Mammary microvascular endothelial cell (primary cell): ENCODE measurements around the gene PNPLA2. TPM values are rescaled to one million over a fixed set of nuclear protein-coding genes. Genes with fewer than 3 reads are reported as not detected.

Experiments
- total RNA-seq: library from RNA; depleted of rRNA; stranded (reverse); fragments of >200 nt; gene quantifications from 2 replicates; pipeline ENCODE4 v1.2.3, GENCODE V29; 2015

Gene PNPLA2
- 20.4 and 22.6 TPM in 2 replicates for total RNA-seq

GRCh38 chr11:818396-819128 lies at the start of gene PNPLA2:
PNPLA2 (plus strand) TSS chr11:818914; CDS start chr11:819719, 805 bp downstream.

DNA sequence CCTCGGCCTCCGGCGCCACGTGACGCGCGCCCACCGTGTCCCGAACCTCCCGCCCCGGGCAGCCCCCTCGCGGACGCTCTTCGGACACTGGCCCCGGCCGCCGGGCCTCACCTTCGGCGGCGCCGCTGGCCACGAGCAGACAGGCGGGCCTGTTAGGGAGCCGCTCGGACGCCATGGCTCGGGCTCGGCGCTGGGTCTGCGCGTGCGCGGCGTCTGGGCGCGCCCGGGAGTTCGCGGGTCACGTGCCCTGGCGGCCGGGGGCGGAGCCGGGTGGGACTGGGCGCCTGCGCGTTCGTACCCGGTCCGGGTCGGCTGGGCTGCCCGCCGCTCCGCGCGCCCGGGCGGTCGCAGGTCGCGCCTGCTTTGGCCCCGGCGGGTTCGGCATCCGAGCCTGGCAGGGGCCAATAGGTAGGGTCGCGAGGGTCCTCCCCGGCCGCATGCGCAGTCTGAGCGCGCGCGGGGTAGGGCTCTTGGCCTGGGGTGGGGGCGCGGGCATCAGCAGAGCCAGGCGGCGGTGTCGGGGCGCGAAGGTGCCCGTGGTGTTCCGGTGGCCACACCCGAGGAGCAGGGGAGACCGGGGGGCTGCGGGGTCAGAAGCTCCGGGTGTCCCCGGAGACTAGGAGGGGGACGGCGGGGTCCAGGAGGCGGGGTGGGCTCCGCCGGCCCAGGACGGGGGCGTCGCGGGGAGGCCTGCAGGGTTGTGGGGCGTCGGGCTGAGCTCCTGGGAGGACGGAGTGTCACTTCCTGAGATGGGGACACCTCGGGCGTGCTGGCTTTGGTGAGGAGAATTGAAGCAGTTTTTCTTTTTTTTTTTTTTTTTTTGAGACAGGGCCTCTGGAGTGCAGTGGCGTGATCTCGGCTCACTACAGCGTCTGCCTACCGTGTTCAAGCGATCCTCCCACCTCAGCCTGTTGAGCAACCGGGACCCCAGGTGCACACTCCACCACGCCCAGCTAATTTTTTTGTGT lies 41.1 kb upstream of the PNPLA2 start, which contains the start of gene GATD1:
TSS of gene GATD1 (minus strand) at position 200 of the 968 bp plus-strand sequence. CDS start at position 175, 25 bp downstream.

GRCh38 chr11:789943-790342 lies 28.8 kb upstream of the PNPLA2 start, which contains the start of gene CEND1:
CEND1 (minus strand) TSS chr11:790090; CDS start chr11:788576, 1,514 bp downstream.

DNA sequence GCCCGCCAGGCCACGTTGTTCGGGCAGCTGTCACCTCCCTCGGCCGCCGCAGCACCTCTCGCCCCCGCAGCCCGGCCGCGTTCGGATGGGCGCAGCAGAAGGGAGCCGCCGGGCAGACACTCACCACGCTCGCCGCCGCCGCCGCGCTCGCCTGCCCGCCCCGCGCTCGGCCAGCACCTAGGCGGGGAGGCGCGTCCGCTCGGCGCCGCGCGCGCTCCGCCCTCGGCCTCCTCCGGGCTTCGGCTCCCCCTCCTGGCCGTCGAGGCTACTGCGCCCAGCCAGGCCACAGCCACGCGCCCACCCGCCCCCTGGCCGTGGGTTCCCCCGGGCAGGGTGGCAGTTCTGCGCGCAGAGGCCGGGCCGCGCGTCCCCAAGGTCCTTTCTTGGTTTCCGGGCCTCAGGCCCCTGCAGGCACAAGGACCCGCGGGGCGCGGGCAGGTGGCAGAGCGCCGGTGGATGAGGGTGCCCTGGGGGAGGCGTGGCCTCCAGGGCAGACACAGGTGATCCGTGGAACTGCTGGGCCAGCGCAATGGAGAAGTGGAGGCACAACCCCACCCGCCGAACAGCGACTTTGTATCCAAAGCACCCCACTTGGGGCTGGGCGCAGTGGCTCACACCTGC lies 20.5 kb upstream of the PNPLA2 start, which contains the start of gene SLC25A22:
TSS of gene SLC25A22 (minus strand) at position 189 of the 621 bp plus-strand sequence. CDS start 3,275 bp downstream, outside the sequence.

GRCh38 chr11:809287-810039 lies 9.3 kb upstream of the PNPLA2 start, which contains the start of gene RPLP2:
RPLP2 (plus strand) TSS chr11:809967; CDS start chr11:810235, 268 bp downstream.

GRCh38 chr11:827897-828192 lies 9.1 kb downstream of the PNPLA2 start, which contains the start of gene CRACR2B:
CRACR2B (plus strand) TSS chr11:827919; CDS start chr11:828608, 689 bp downstream.

GRCh38 chr11:832529-833113 lies 13.9 kb downstream of the PNPLA2 start, which contains the start of gene CD151:
CD151 (plus strand) TSS chr11:832952; CDS start chr11:836070, 3,118 bp downstream.

GRCh38 chr11:842370-843002 lies 23.8 kb downstream of the PNPLA2 start, which contains the start of the genes POLR2L and TSPAN4:
POLR2L (minus strand) TSS chr11:842529; CDS start chr11:842508, 21 bp downstream.
TSPAN4 (plus strand) TSS chr11:842852; CDS start chr11:850305, 7,453 bp downstream.

Other genes starting within 250 kb of the PNPLA2 start
- 20.1 and 25.4 TPM in 2 replicates for gene PHRF1, start 242.4 kb upstream of the PNPLA2 start, total RNA-seq
- 76.0 and 84.2 TPM in 2 replicates for gene IRF7, start 203.0 kb upstream of the PNPLA2 start, total RNA-seq
- gene CDHR5, start 194.0 kb upstream of the PNPLA2 start, total RNA-seq, result not detected in 2 replicates
- gene SCT, start 191.7 kb upstream of the PNPLA2 start, total RNA-seq, result not detected in 2 replicates
- not detected in 2 replicates for gene DRD4, start 181.6 kb upstream of the PNPLA2 start, total RNA-seq
- 23.1 and 27.8 TPM in 2 replicates for gene DEAF1, start 123.7 kb upstream of the PNPLA2 start, total RNA-seq
- gene TMEM80, start 123.1 kb upstream of the PNPLA2 start, total RNA-seq, result 16.9 and 17.5 TPM in 2 replicates
- gene EPS8L2, start 112.7 kb upstream of the PNPLA2 start, total RNA-seq, result 6.7 and 7.3 TPM in 2 replicates
- 228 TPM in 2 replicates for gene TALDO1, start 71.5 kb upstream of the PNPLA2 start, total RNA-seq
- gene GATD1, start 41.4 kb upstream of the PNPLA2 start, total RNA-seq, result 29.4 and 33.0 TPM in 2 replicates
- gene CEND1, start 28.8 kb upstream of the PNPLA2 start, total RNA-seq, result 0.20 and 0.40 TPM in 2 replicates
- gene SLC25A22, start 20.6 kb upstream of the PNPLA2 start, total RNA-seq, result 21.7 and 24.1 TPM in 2 replicates
- gene PIDD1, start 13.7 kb upstream of the PNPLA2 start, total RNA-seq, result 17.9 and 21.1 TPM in 2 replicates
- 814 and 920 TPM in 2 replicates for gene RPLP2, start 8.9 kb upstream of the PNPLA2 start, total RNA-seq
- 9.5 and 12.1 TPM in 2 replicates for gene CRACR2B, start 9.0 kb downstream of the PNPLA2 start, total RNA-seq
- 660 and 700 TPM in 2 replicates for gene CD151, start 14.0 kb downstream of the PNPLA2 start, total RNA-seq
- 191 and 317 TPM in 2 replicates for gene POLR2L, start 23.6 kb downstream of the PNPLA2 start, total RNA-seq
- gene TSPAN4, start 23.9 kb downstream of the PNPLA2 start, total RNA-seq, result 217 and 240 TPM in 2 replicates
- 58.0 and 96.3 TPM in 2 replicates for gene CHID1, start 91.9 kb downstream of the PNPLA2 start, total RNA-seq
- gene AP2A2, start 107.0 kb downstream of the PNPLA2 start, total RNA-seq, result 41.4 and 46.4 TPM in 2 replicates
- gene MUC6, start 217.8 kb downstream of the PNPLA2 start, total RNA-seq, result not detected in 2 replicates